GM12878 (cell line): ENCODE data around the gene ST13. TPM values are rescaled to one million over a fixed set of nuclear protein-coding genes. Genes with fewer than 3 reads are reported as not detected.

ENCODE experiments used
- ATAC-seq: fragments of 200-7000 bp; cut with Tn5 transposase; 3 replicates; pipeline ENCODE4 v1.9.1; 2020; ENCODE audit warnings: mild to moderate bottlenecking, moderate library complexity
- BruUV-seq: library from RNA; stranded (reverse); fragments of 400-500 nt; replicated peaks from 2 replicates; lab custom pipeline; 2021; lab: Mats Ljungman, UMichigan
- CTCF ChIA-PET: fragments of 300-600 bp; sonication (Branson Sonifier 250); formaldehyde crosslinking; extraction: SDS; loops from one replicate; lab custom pipeline; 2021; ENCODE audit warnings: inconsistent platforms; lab: Yijun Ruan, JAX
- POLR2A ChIA-PET: fragments of 350-600 bp; formaldehyde crosslinking; extraction: SDS; loops from one replicate; lab custom pipeline; 2021; ENCODE audit warnings: inconsistent platforms; lab: Charles Lee
- RAD21 ChIA-PET: fragments of 300-600 bp; sonication (Branson Sonifier 250); formaldehyde crosslinking; loops from one replicate; lab custom pipeline; 2023; ENCODE audit warnings: antibody characterized with exemption; ENCODE audit not compliant: unreplicated experiment; lab: Charles Lee
- SMC1A ChIA-PET: fragments of 300-600 bp; sonication (Branson Sonifier 250); formaldehyde crosslinking; loops from one replicate; lab custom pipeline; 2023; ENCODE audit not compliant: unreplicated experiment, uncharacterized antibody; lab: Charles Lee
- DNase-seq: peaks from one replicate; pipeline ENCODE4 v3.0.0-alpha.2; 2011; ENCODE audit warnings: low read depth, low spot score
- FAIRE-seq: peaks from 3 replicates; lab custom pipeline; 2011; peaks lifted over from hg19 to GRCh38; lab: Jason Lieb, UNC
- H2AFZ ChIP-seq: 2 replicates; pipeline ENCODE4 v1.6.0; 2011; ENCODE audit warnings: low read depth, low read length, control low read depth; ENCODE audit not compliant: control insufficient read depth
- H3K27ac ChIP-seq: 2 replicates; pipeline ENCODE4 v1.5.1; 2011; ENCODE audit warnings: control low read depth; ENCODE audit not compliant: control insufficient read depth, insufficient read depth
- H3K27me3 ChIP-seq, 2 experiments: replicated peaks in 1 of 2; 2 replicates each; pipeline versions ENCODE4 v1.6.0 to v1.6.1; 2011; ENCODE audit warnings: low read length in 1 of 2; ENCODE audit not compliant: control insufficient read depth in 2 of 2, insufficient read depth in 2 of 2
- H3K36me3 ChIP-seq, 2 experiments: 2 replicates each; pipeline ENCODE4 v1.5.1; 2011; ENCODE audit warnings: low read length in 1 of 2; ENCODE audit not compliant: control insufficient read depth in 2 of 2, insufficient read depth in 2 of 2
- H3K4me1 ChIP-seq: 2 replicates; pipeline ENCODE4 v1.6.1; 2011; ENCODE audit warnings: mild to moderate bottlenecking, low read length, moderate library complexity, mixed read lengths; ENCODE audit not compliant: control insufficient read depth, insufficient read depth
- H3K4me2 ChIP-seq: 2 replicates; pipeline ENCODE4 v1.6.0; 2011; ENCODE audit warnings: control low read depth; ENCODE audit not compliant: control insufficient read depth, insufficient read depth
- H3K4me3 ChIP-seq: fragments of 200-600 bp; sonication (generic); 2 replicates; pipeline ENCODE4 v1.5.1; 2016
- H3K79me2 ChIP-seq: 2 replicates; pipeline ENCODE4 v1.6.0; 2011; ENCODE audit warnings: low read length; ENCODE audit not compliant: control insufficient read depth, insufficient read depth
- H3K9ac ChIP-seq: 2 replicates; pipeline ENCODE4 v1.8.0; 2011; ENCODE audit warnings: low read length, control low read depth, mixed read lengths; ENCODE audit not compliant: control insufficient read depth, insufficient read depth
- H3K9me3 ChIP-seq: replicated peaks from 3 replicates; pipeline ENCODE4 v1.5.1; 2011; ENCODE audit warnings: mild to moderate bottlenecking, low read length; ENCODE audit not compliant: control insufficient read depth, insufficient read depth
- H4K20me1 ChIP-seq: 2 replicates; pipeline ENCODE4 v1.6.0; 2011; ENCODE audit not compliant: control insufficient read depth, insufficient read depth
- CHD1 ChIP-seq: IDR thresholded peaks from 2 replicates; pipeline ENCODE4 v1.6.1; 2012; ENCODE audit warnings: low read depth, low read length, improper control_type of control experiment
- EGR1 ChIP-seq, 2 experiments: IDR thresholded peaks; 1 replicate in 1 of 2; 2 replicates in 1 of 2; pipeline ENCODE4 v1.6.1; 2011 to 2012; ENCODE audit warnings: low read depth in 2 of 2, low read length in 2 of 2, borderline replicate concordance in 1 of 2, mild to moderate bottlenecking in 1 of 2, moderate library complexity in 1 of 2
- WGBS: methylation state at CpG from one replicate; pipeline ENCODE4 v1.1.6; 2016; ENCODE audit warnings: low lambda C conversion rate; ENCODE audit not compliant: insufficient replicate concordance, insufficient coverage; ENCODE audit errors: missing lambda C conversion rate; 5-methylcytosine and 5-hydroxymethylcytosine counted together
- in situ Hi-C: fragments of 300-500 bp; cut with MboI; formaldehyde crosslinking; loops from 9 replicates; pipeline ENCODE4 v1.14.3; 2018; ENCODE audit warnings: mixed read lengths
- intact Hi-C: fragments of 100-400 bp; cut with micrococcal nuclease; formaldehyde crosslinking; loops from one replicate; pipeline ENCODE4 v1.14.2; 2022; ENCODE audit not compliant: unreplicated experiment
- polyA plus RNA-seq, 11 experiments: library from polyadenylated mRNA; depleted of rRNA in 4 of 11; unstranded in 6 of 11; stranded (reverse) in 5 of 11; fragments of >200 nt; fragmentation: Nextera tagmentation in 4 of 11; fragmentation: Illumina TruSeq in 1 of 11; extraction: Ambion mirVana in 4 of 11; extraction: Trizol in 1 of 11; gene quantifications; 1 replicate in 1 of 11; 2 replicates in 10 of 11; pipeline versions ENCODE4 v1.2.1 to v1.2.3, GENCODE V29; 2011 to 2016; ENCODE audit warnings: inconsistent platforms in 2 of 11, missing spikeins in 2 of 11, low read depth in 1 of 11
- total RNA-seq, 4 experiments: library from RNA; depleted of rRNA in 3 of 4; stranded (reverse); fragments of >200 nt in 3 of 4; fragmentation: Illumina TruSeq in 1 of 4; extraction: Trizol in 1 of 4; gene quantifications; 2 replicates each; pipeline versions ENCODE4 v1.2.1 to v1.2.3, GENCODE V29; 2013 to 2021
- TF ChIP-seq, protein P1 (sequence below): fragments of 450-650 bp; IDR thresholded peaks from 2 replicates; pipeline ENCODE4 v1.6.1; 2017; ENCODE audit warnings: mild to moderate bottlenecking, moderate library complexity

The ST13 gene
- total and polyA plus RNA-seq, 10 of the 15 experiments (the other 5 are each of a cell fraction or from before 2014, with no cell fraction given), result 52.5 to 286 (median 181) TPM

GRCh38 chr22:40838486-40838885, 18.0 kb downstream of the ST13 start:
- DNase-seq, result no peak
- H4K20me1 ChIP-seq, result no peaks in the 10 kb centered on the region
- ChIA-PET POLR2A (interaction anchor here (0.6 to 0.7 kb wide), 2 partner anchors 54 to 813 kb away, joined by 3 read pairs; no protein-coding TSS in a partner anchor), SMC1A (interaction anchor here (0.8 to 1.6 kb wide), 3 partner anchors 11 to 19 kb away, joined by 4 to 5 read pairs (median 5); no protein-coding TSS in a partner anchor), CTCF (interaction anchor here (0.7 to 1.4 kb wide), 2 partner anchors 40 to 61 kb away, joined by 3 read pairs; no protein-coding TSS in a partner anchor), RAD21 (no interaction called here)
- no peak overlapping the region; the same call in 1 of the 2 replicates for H3K4me3 ChIP-seq
- in situ Hi-C loops (no loop called here), intact Hi-C loops (no loop called here)
- H3K4me1 ChIP-seq, result no peaks in the 10 kb centered on the region
- H3K79me2 ChIP-seq, result no peaks in the 10 kb centered on the region; the same call in 1 of the 2 replicates
- H3K9ac ChIP-seq, result no peak overlapping the region
- TF ChIP-seq EGR1 (IDR thresholded peaks at IDR 0.05; ENCODE audit: borderline replicate concordance in 1 of 2, low read depth in 2 of 2, low read length in 2 of 2) (no peak), CHD1 (no peak)
- TF ChIP-seq, protein P1, sequence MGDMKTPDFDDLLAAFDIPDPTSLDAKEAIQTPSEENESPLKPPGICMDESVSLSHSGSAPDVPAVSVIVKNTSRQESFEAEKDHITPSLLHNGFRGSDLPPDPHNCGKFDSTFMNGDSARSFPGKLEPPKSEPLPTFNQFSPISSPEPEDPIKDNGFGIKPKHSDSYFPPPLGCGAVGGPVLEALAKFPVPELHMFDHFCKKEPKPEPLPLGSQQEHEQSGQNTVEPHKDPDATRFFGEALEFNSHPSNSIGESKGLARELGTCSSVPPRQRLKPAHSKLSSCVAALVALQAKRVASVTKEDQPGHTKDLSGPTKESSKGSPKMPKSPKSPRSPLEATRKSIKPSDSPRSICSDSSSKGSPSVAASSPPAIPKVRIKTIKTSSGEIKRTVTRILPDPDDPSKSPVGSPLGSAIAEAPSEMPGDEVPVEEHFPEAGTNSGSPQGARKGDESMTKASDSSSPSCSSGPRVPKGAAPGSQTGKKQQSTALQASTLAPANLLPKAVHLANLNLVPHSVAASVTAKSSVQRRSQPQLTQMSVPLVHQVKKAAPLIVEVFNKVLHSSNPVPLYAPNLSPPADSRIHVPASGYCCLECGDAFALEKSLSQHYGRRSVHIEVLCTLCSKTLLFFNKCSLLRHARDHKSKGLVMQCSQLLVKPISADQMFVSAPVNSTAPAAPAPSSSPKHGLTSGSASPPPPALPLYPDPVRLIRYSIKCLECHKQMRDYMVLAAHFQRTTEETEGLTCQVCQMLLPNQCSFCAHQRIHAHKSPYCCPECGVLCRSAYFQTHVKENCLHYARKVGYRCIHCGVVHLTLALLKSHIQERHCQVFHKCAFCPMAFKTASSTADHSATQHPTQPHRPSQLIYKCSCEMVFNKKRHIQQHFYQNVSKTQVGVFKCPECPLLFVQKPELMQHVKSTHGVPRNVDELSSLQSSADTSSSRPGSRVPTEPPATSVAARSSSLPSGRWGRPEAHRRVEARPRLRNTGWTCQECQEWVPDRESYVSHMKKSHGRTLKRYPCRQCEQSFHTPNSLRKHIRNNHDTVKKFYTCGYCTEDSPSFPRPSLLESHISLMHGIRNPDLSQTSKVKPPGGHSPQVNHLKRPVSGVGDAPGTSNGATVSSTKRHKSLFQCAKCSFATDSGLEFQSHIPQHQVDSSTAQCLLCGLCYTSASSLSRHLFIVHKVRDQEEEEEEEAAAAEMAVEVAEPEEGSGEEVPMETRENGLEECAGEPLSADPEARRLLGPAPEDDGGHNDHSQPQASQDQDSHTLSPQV, result no peak
- no peak overlapping the region for H3K4me2 ChIP-seq
- peaks cover 2 to 31% of the 10 kb centered on the region in 2 experiments for H3K36me3 ChIP-seq
- WGBS, result 97% methylated on average over 2 of the region's 3 CpGs
- no peaks in the 10 kb centered on the region for H3K9me3 ChIP-seq
- H2AFZ ChIP-seq, result no peak overlapping the region
- no TSS peak for BruUV-seq
- H3K27me3 ChIP-seq, result no peaks in the 10 kb centered on the region
- no peak for ATAC-seq
- no peak for FAIRE-seq
- H3K27ac ChIP-seq, result no peak overlapping the region
